ENCODE measurements around the gene WLS.
"Not testable (repeated sequence)": the region's sequence is repeated elsewhere in the genome, so short reads cannot be mapped to it uniquely, and the experiment has no call there.

WLS gene

DNA sequence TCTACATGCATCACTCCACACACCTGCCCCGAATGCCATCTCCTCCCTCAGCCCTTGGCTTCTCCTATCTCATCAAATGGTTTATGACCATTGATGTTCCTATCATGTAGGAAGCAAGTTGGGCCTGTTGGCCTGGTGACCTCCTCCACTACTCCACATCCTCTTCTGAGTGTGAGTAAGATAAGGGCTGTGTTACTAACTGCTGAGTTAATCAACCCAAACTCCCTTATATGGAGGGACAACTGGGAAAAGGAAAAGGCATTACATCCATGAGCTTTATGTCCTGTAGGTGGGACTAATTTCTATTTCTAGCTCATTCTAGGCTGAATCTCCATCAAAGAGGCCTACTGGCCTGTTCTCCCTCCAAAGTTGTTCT, 57.6 kb downstream of the WLS start:
- DNase-seq = no peak
- TF ChIP-seq GATA1 (IDR thresholded peaks at IDR 0.05; ENCODE audit: low read depth, low read length) (no peak), POLR2A (IDR thresholded peaks at IDR 0.05; ENCODE audit: low read length) (no peak)

- DNase-seq = no peak
- TF ChIP-seq GATA1 (IDR thresholded peaks at IDR 0.05; ENCODE audit: low read depth, low read length) = no peak
- TF ChIP-seq POLR2A (IDR thresholded peaks at IDR 0.05; ENCODE audit: low read length) = no peak
Observed at GRCh38 chr1:68173936-68174737, 58.2 kb downstream of the WLS start.

DNA sequence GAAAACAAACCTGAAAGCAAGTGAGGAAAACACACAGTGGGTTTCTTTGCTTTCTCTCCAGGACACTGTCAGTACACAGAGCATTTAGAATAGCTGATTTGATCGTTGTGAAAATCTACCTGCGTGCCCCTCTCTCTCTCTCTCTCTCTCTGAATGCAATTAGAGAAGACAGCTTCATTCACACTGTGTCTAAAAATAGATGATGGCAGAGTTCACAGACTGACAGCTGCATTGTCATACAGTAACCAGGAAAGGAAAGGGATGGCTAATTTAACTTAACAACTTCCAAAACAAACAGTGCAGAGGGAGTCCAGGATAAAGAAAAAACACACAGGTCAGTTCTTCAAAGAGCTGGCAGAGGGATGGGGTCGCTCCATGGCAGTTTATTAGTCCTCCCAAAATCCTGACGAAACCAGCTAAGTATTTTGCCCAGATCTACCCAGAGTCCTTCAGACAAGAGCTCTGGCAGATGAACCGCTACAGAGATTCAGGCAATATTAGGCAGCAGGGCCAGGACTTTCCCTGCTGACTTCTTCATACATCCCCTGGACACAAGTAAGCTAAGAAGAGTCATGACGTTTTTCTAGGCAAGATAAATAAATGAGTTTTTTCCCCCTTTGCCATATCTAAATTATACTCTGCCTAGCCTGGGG, 58.9 kb downstream of the WLS start:
- TF ChIP-seq POLR2A (IDR thresholded peaks at IDR 0.05; ENCODE audit: low read length) = no peak
- no peak for TF ChIP-seq GATA1 (IDR thresholded peaks at IDR 0.05; ENCODE audit: low read depth, low read length)
- no peak for DNase-seq

GRCh38 chr1:68171795-68172194, 60.5 kb downstream of the WLS start:
- DNase-seq = not testable (repeated sequence)

- DNase-seq = no peak
- TF ChIP-seq POLR2A (IDR thresholded peaks at IDR 0.05; ENCODE audit: low read length) = no peak
- no peak for TF ChIP-seq GATA1 (IDR thresholded peaks at IDR 0.05; ENCODE audit: low read depth, low read length)
Observed at GRCh38 chr1:68168545-68169171, 63.7 kb downstream of the WLS start.

DNA sequence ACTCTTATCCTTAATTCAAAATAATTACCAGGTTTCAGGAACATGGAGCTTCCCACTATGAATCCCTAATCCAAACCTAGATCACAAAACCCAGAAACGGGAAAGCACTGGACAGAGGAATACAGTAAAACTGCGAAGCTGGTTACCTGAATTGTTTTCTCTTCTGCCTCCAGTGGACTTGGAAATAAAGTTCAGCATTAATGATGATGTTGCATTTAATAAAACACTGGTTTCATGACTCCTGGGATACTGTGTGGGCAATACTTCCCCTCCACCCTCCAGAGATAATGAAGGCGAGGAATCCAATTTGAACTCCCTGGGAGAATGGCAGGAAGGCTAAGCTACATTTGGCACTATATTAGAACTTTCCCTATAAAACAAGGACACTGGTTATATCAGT, 65.1 kb downstream of the WLS start:
- TF ChIP-seq POLR2A (IDR thresholded peaks at IDR 0.05; ENCODE audit: low read length) (no peak), GATA1 (IDR thresholded peaks at IDR 0.05; ENCODE audit: low read depth, low read length) (no peak)
- DNase-seq = no peak

GRCh38 chr1:68166348-68166747, 66.0 kb downstream of the WLS start:
- DNase-seq = no peak
- TF ChIP-seq POLR2A (IDR thresholded peaks at IDR 0.05; ENCODE audit: low read length) = no peak
- no peak for TF ChIP-seq GATA1 (IDR thresholded peaks at IDR 0.05; ENCODE audit: low read depth, low read length)

DNA sequence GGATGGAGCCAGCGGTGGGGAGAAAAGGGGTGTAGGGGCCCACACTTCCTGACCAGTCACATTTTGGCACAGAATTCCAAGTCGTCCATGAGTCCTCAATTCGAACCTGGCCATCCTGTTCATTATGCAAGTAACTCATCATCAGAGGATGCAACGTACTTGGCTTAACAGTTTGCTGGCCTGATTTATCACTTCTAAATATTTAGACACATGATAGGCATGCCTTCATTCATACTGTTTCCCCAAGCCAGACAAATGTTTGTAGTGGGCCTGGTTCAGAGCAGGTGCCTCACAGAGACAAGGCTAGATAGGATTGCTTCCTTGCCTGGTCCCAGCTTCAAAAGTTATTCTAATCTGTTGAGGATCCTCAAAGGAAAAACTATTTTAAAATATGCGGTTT, 66.7 kb downstream of the WLS start:
- DNase-seq = no peak
- TF ChIP-seq GATA1 (IDR thresholded peaks at IDR 0.05; ENCODE audit: low read depth, low read length) (no peak), POLR2A (IDR thresholded peaks at IDR 0.05; ENCODE audit: low read length) (no peak)

- no peak for DNase-seq
- no peak for TF ChIP-seq GATA1 (IDR thresholded peaks at IDR 0.05; ENCODE audit: low read depth, low read length)
- TF ChIP-seq POLR2A (IDR thresholded peaks at IDR 0.05; ENCODE audit: low read length) = no peak
Observed at GRCh38 chr1:68164918-68165317, 67.4 kb downstream of the WLS start.

GRCh38 chr1:68163220-68163619, 69.1 kb downstream of the WLS start:
- no peak for TF ChIP-seq GATA1 (IDR thresholded peaks at IDR 0.05; ENCODE audit: low read depth, low read length)
- no peak for TF ChIP-seq POLR2A (IDR thresholded peaks at IDR 0.05; ENCODE audit: low read length)
- no peak for DNase-seq

- DNase-seq = peak in 1 of 2 experiments; percentile 14
- TF ChIP-seq GATA1 (IDR thresholded peaks at IDR 0.05; ENCODE audit: low read depth, low read length) (no peak), POLR2A (IDR thresholded peaks at IDR 0.05; ENCODE audit: low read length) (no peak)
Observed at GRCh38 chr1:68162761-68163160, 69.6 kb downstream of the WLS start.

- DNase-seq = not testable (repeated sequence)
Observed at GRCh38 chr1:68161672-68162071, 70.7 kb downstream of the WLS start.

- not testable (repeated sequence) for DNase-seq
Observed at GRCh38 chr1:68160935-68161334, 71.4 kb downstream of the WLS start.

DNA sequence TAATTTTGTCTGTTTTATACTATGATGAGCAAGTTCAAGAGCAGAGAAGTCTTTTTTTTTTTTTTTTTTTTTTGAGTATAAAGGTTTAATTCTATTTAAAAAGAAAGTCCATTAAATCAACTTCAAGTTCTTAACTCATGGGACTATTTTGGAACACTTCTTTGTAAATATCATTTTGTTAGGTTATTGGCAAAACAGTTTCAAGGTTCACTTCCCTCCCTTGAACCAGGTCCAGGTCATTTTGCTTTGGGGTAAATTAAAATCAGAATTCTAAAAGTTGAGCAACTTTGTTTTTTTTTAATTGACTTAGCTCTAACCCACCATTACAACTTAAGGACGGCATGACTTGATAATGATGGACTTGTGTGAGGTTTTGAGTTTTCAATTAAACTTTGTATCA, 72.3 kb downstream of the WLS start:
- TF ChIP-seq GATA1 (IDR thresholded peaks at IDR 0.05; ENCODE audit: low read depth, low read length) (no peak), POLR2A (IDR thresholded peaks at IDR 0.05; ENCODE audit: low read length) (no peak)
- DNase-seq = no peak

DNA sequence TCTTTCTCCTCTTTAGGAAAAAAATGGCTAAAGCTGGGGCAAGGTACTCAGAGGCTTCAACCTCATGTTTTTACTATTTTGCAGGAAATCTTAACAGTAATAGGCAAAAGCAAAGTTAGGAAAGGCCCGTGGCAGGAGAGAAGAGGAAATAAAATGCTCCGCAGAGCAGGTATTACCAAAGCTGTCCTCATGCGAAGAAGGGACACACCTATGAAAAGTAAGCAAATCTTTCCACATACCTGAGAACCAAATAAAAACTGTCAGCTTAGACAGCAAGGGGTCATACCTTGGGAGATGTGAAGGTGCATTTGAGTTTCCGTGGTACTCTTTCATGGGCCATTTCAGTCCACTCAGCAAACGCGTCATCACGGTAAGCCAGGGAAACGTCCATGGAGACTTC, 73.5 kb downstream of the WLS start:
- TF ChIP-seq POLR2A (IDR thresholded peaks at IDR 0.05; ENCODE audit: low read length) (no peak), GATA1 (IDR thresholded peaks at IDR 0.05; ENCODE audit: low read depth, low read length) (no peak)
- no peak for DNase-seq
